ENCODE measurements around the gene HOXC4.

GRCh38 chr12:54020591-54021405 is 32.8 kb upstream of the HOXC4 start:
- TF ChIP-seq REST (IDR thresholded peaks at IDR 0.05) (no peak), ATF3 (IDR thresholded peaks at IDR 0.05) (no peak), TAF1 (conservative IDR thresholded peaks at IDR 0.05) (no peak), GABPA (IDR thresholded peaks at IDR 0.05 in 1 of 2, conservative IDR thresholded peaks at IDR 0.05 in 1 of 2) (no peak), CTCF (IDR thresholded peaks at IDR 0.05; ENCODE audit: low read depth, low read length, missing input control) (no peak)
